ENCODE data around the gene GPR78. TPM values are rescaled to one million over a fixed set of nuclear protein-coding genes. Genes with fewer than 3 reads are reported as not detected.

The GPR78 gene
- total and polyA plus RNA-seq, 7 donors: 0.04 to 0.28 TPM; not detected in 5

GRCh38 chr4:8609824-8610350, 29.7 kb downstream of the GPR78 start:
- H3K9me3 ChIP-seq: no peaks in the 10 kb centered on the region
- H3K4me3 ChIP-seq: no peak overlapping the region
- H3K27me3 ChIP-seq: peaks cover 0 to 13% (median 0%) of the 10 kb centered on the region in 3 donors
- intact Hi-C loops (cut with DNase I): loop anchor here (10.0 kb wide), 2 partner anchors 275 to 305 kb away; no protein-coding TSS in a partner anchor
- no peak for DNase-seq
- no peaks in the 10 kb centered on the region for H3K36me3 ChIP-seq
- TF ChIP-seq CTCF (IDR thresholded peaks at IDR 0.05): no peak
- TF ChIP-seq POLR2AphosphoS5 (IDR thresholded peaks at IDR 0.05): no peak
- TF ChIP-seq EP300 (IDR thresholded peaks at IDR 0.05): no peak
- no peak for TF ChIP-seq POLR2A (IDR thresholded peaks at IDR 0.05)
- H3K4me1 ChIP-seq: peaks cover 0 to 7% (median 1%) of the 10 kb centered on the region in 4 donors
- 43 to 70% methylated on average over 9 of the region's 9 CpGs for WGBS, 2 donors
- H3K27ac ChIP-seq: no peak overlapping the region

GRCh38 chr4:8610858-8611616, 30.8 kb downstream of the GPR78 start:
- Histone ChIP-seq H3K4me3 (no peak overlapping the region), H3K27me3 (peaks cover 0 to 13% (median 0%) of the 10 kb centered on the region in 3 donors), H3K9me3 (no peaks in the 10 kb centered on the region), H3K4me1 (peaks cover 0 to 7% (median 1%) of the 10 kb centered on the region in 4 donors), H3K27ac (no peak overlapping the region), H3K36me3 (no peaks in the 10 kb centered on the region)
- TF ChIP-seq POLR2AphosphoS5 (IDR thresholded peaks at IDR 0.05): no peak
- 59 to 74% methylated on average over 8 of the region's 8 CpGs for whole genome bisulfite sequencing, 2 donors
- intact Hi-C loops (cut with DNase I): no loop called here
- no peak for DNase-seq

GRCh38 chr4:8612646-8613045, 32.5 kb downstream of the GPR78 start:
- Histone ChIP-seq H3K4me1 (peaks cover 0 to 3% (median 1%) of the 10 kb centered on the region in 4 donors), H3K27ac (no peak overlapping the region), H3K4me3 (no peak overlapping the region), H3K36me3 (no peaks in the 10 kb centered on the region), H3K9me3 (no peaks in the 10 kb centered on the region), H3K27me3 (peaks cover 0 to 5% (median 0%) of the 10 kb centered on the region in 3 donors)
- no peak for DNase-seq
- intact Hi-C loops (cut with DNase I): no loop called here
- 86 to 92% methylated on average over 8 of the region's 8 CpGs for WGBS, 2 donors
- no peak for TF ChIP-seq CTCF (IDR thresholded peaks at IDR 0.05)
- no peak for TF ChIP-seq POLR2A (IDR thresholded peaks at IDR 0.05)
- no peak for TF ChIP-seq POLR2AphosphoS5 (IDR thresholded peaks at IDR 0.05)

GRCh38 chr4:8613421-8614364, 33.5 kb downstream of the GPR78 start:
- Histone ChIP-seq H3K27ac (no peak overlapping the region), H3K27me3 (no peaks in the 10 kb centered on the region), H3K4me3 (no peak overlapping the region), H3K9me3 (no peaks in the 10 kb centered on the region), H3K4me1 (no peaks in the 10 kb centered on the region), H3K36me3 (no peaks in the 10 kb centered on the region)
- TF ChIP-seq POLR2A (IDR thresholded peaks at IDR 0.05) (no peak), CTCF (IDR thresholded peaks at IDR 0.05) (no peak)
- WGBS, 2 donors: 89 to 93% methylated on average over 35 of the region's 35 CpGs
- DNase-seq: peak; percentile 53
- intact Hi-C loops (cut with DNase I): no loop called here

All from sigmoid colon (tissue), 7 donors.